Psoas muscle (tissue), 8 donors: Measurements from ENCODE around the gene SELENOO. TPM values are rescaled to one million over a fixed set of nuclear protein-coding genes. Genes with fewer than 3 reads are reported as not detected.

ENCODE experiments used
- ATAC-seq, 4 donors: fragments of 200-7000 bp; cut with Tn5 transposase; one replicate each; pipeline ENCODE4 v1.9.1; 2020; ENCODE audit warnings: moderate library complexity in 3 of 4, mild to moderate bottlenecking in 2 of 4
- DNase-seq, 2 donors: peaks; one replicate each; pipeline ENCODE4 v3.0.0-alpha.2; 2020
- H3K27ac ChIP-seq: fragments of 200-600 bp; one replicate; pipeline ENCODE4 v1.8.0; 2022
- H3K27me3 ChIP-seq, 3 donors: fragments of 200-600 bp in 1 of 3; one replicate each; pipeline versions ENCODE4 v1.6.1 to v1.8.0; 2013 to 2022; ENCODE audit warnings: low read length in 2 of 3, mild to moderate bottlenecking in 2 of 3, moderate library complexity in 1 of 3; ENCODE audit not compliant: insufficient read depth in 3 of 3
- H3K36me3 ChIP-seq, 2 donors: fragments of 200-600 bp in 1 of 2; one replicate each; pipeline versions ENCODE4 v1.6.1 to v1.8.0; 2013 to 2022; ENCODE audit warnings: low read depth in 1 of 2, mild to moderate bottlenecking in 1 of 2, moderate library complexity in 1 of 2; ENCODE audit not compliant: insufficient read depth in 1 of 2
- H3K4me1 ChIP-seq: fragments of 200-600 bp; one replicate; pipeline ENCODE4 v1.8.0; 2022
- H3K4me3 ChIP-seq: fragments of 200-600 bp; one replicate; pipeline ENCODE4 v1.8.0; 2022; ENCODE audit warnings: mild to moderate bottlenecking
- H3K9me3 ChIP-seq: fragments of 200-600 bp; one replicate; pipeline ENCODE4 v1.8.0; 2022
- CTCF ChIP-seq: fragments of 200-600 bp; IDR thresholded peaks from one replicate; pipeline ENCODE4 v1.8.0; 2022; ENCODE audit warnings: antibody characterized with exemption
- WGBS, 3 donors: extraction: QIAGEN DNeasy Blood & Tissue Kit; methylation state at CpG; one replicate each; pipeline versions ENCODE4 v1.1.6 to v1.1.7; 2013; 5-methylcytosine and 5-hydroxymethylcytosine counted together
- intact Hi-C, 2 donors: fragments of 100-400 bp; cut with DNase I; formaldehyde crosslinking; loops; one replicate each; pipeline versions ENCODE4 v1.11.0 to v1.14.2; 2022
- polyA plus RNA-seq, 3 donors: library from polyadenylated mRNA; stranded (reverse); fragments of 200-250 nt; gene quantifications; one replicate each; pipeline ENCODE4 v1.2.3, GENCODE V29; 2013
- total RNA-seq, 4 donors: library from RNA; stranded (reverse); fragmentation: NEBNext Ultra II Directional in 2 of 4; extraction: Animal tissue kit (Norgen Biotek cat#: 25700) in 2 of 4; gene quantifications; one replicate each; pipeline versions ENCODE4 v1.2.1 to v1.2.4, GENCODE V29; 2021 to 2023
- donor health status: healthy with polysubstance abuse.
- donor health status: DM: no; HTN: no; CAD: no; lungs with moderate emphysema.
- donor health status: Bipolar disorder and iron deficiency.
- donor health status: healthy.
- donor health status: DM: yes; HTN: yes; CAD: no.
- donor health status: DM: no; HTN: no; CAD: no.
- donor health status: DM: no; HTN: no; CAD: no.
- donor health status: DM: yes; HTN: yes; CAD: no.

SELENOO gene
- total and polyA plus RNA-seq, 7 donors: 10.0 to 26.6 (median 20.0) TPM

DNA sequence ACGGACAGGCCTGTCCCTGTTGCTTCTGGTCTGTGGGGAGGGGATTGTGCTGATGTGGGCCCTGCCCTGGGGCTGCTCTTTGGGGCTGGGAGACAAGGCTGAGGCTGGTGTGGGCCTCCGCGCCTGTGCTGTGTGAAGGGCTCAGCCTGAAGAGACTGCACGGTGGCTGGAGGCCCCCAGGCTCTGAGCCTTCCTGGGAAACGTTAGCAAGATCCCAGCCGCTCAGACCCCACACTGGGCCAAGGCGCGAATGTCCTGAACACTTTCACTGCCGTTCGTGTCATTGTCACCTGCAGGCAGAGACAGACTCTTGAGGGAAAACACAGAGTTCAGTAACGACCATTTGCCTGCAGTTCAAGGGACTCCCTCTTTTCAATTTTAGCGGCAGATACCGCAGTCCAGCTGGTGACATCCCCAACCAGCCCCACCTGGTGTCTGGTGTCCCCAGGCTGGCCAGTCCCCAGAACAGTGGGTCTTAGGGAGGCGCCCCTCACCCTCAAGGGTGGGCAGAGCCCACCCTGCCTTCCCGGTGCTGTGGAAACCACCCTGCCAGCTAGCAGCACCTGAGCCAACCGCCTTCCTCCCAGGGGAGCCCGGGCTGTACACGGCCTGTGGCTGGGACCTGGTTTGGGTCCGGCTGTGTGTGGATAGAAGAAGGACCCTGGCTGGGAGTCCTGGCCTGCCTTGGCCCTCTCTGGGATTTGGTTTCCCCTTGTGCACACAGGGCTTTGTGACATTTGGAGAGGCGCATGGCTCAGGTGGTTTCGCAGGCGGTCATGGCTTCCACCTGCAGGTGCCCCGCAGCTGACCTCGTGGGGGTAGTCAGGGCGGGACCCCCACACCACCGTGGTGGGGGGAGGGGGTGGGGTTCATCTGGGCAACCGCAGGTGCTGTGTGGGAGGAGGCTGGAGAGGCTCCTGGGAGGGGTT lies 24.6 kb upstream of the SELENOO start:
- Histone ChIP-seq H3K36me3 (no peaks in the 10 kb centered on the region), H3K4me3 (no peak overlapping the region), H3K4me1 (no peaks in the 10 kb centered on the region), H3K9me3 (no peaks in the 10 kb centered on the region), H3K27ac (no peak overlapping the region), H3K27me3 (peaks cover 0 to 80% (median 8%) of the 10 kb centered on the region in 3 donors)
- peak in 1 of 2 donors; percentile 45 for DNase-seq
- 66 to 70% (median 68%) methylated on average over 27 of the region's 27 CpGs for WGBS, 3 donors
- intact Hi-C loops: loop anchor here in 1 of 2 donors (5.0 kb wide), 1 partner anchor 1149 kb away; no protein-coding TSS in a partner anchor
- no peak for TF ChIP-seq CTCF
- no peak for ATAC-seq

DNA sequence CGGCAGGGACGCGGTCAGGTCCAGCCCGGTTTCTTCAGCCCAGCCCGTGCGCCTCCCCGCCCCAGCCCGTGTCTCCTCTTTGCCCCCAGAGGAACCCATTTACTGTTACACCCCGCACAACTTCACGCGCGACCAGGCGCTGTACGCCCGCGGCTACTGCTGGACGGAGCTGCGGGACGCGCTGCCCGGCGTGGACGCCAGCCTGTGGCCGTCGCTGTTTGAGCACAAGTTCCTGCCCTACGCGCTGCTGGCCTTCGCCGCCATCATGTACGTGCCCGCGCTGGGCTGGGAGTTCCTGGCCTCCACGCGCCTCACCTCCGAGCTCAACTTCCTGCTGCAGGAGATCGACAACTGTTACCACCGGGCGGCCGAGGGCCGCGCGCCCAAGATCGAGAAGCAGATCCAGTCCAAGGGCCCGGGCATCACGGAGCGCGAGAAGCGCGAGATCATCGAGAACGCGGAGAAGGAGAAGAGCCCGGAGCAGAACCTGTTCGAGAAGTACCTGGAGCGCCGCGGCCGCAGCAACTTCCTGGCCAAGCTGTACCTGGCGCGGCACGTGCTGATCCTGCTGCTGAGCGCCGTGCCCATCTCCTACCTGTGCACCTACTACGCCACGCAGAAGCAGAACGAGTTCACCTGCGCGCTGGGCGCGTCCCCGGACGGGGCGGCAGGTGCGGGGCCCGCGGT lies 23.8 kb upstream of the SELENOO start:
- intact Hi-C loops: loop anchor here in 1 of 2 donors (5.0 kb wide), 1 partner anchor 1150 kb away; no protein-coding TSS in a partner anchor
- Histone ChIP-seq H3K4me3 (no peak overlapping the region), H3K9me3 (no peaks in the 10 kb centered on the region), H3K27ac (no peak overlapping the region), H3K27me3 (peaks cover 0 to 72% (median 8%) of the 10 kb centered on the region in 3 donors), H3K4me1 (no peaks in the 10 kb centered on the region), H3K36me3 (no peaks in the 10 kb centered on the region)
- WGBS, 3 donors: 94 to 95% (median 94%) methylated on average over 68 to 76 of the region's 76 CpGs
- DNase-seq (peak in 1 of 2 donors; percentile 45), ATAC-seq (no peak)
- no peak for TF ChIP-seq CTCF

DNA sequence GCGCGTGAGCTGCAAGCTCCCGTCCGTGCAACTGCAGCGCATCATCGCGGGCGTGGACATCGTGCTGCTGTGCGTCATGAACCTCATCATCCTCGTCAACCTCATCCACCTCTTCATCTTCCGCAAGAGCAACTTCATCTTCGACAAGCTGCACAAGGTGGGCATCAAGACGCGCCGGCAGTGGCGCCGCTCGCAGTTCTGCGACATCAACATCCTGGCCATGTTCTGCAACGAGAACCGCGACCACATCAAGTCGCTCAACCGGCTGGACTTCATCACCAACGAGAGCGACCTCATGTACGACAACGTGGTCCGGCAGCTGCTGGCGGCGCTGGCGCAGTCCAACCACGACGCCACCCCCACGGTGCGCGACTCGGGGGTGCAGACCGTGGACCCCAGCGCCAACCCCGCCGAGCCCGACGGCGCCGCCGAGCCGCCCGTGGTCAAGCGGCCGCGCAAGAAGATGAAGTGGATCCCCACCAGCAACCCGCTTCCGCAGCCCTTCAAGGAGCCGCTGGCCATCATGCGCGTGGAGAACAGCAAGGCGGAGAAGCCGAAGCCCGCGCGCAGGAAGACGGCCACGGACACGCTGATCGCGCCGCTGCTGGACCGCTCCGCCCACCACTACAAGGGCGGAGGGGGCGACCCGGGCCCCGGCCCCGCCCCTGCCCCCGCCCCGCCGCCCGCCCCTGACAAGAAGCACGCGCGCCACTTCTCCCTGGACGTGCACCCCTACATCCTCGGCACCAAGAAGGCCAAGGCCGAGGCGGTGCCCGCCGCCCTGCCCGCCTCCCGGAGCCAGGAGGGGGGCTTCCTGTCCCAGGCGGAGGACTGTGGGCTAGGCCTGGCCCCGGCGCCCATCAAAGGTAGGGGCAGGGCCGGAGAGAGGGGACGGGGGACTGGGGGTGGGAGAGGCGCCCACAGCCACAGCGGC lies 23.0 kb upstream of the SELENOO start:
- intact Hi-C loops: loop anchor here in 1 of 2 donors (5.0 kb wide), 1 partner anchor 1151 kb away; no protein-coding TSS in a partner anchor
- ATAC-seq: no peak
- Histone ChIP-seq H3K4me1 (no peaks in the 10 kb centered on the region), H3K36me3 (no peaks in the 10 kb centered on the region), H3K27ac (no peak overlapping the region), H3K4me3 (no peak overlapping the region), H3K9me3 (no peaks in the 10 kb centered on the region), H3K27me3 (peaks cover 0 to 70% (median 8%) of the 10 kb centered on the region in 3 donors)
- peak in 1 of 2 donors; percentile 48 for DNase-seq
- 44 to 70% (median 70%) methylated on average over 77 to 98 of the region's 98 CpGs for WGBS, 3 donors
- TF ChIP-seq CTCF: no peak

DNA sequence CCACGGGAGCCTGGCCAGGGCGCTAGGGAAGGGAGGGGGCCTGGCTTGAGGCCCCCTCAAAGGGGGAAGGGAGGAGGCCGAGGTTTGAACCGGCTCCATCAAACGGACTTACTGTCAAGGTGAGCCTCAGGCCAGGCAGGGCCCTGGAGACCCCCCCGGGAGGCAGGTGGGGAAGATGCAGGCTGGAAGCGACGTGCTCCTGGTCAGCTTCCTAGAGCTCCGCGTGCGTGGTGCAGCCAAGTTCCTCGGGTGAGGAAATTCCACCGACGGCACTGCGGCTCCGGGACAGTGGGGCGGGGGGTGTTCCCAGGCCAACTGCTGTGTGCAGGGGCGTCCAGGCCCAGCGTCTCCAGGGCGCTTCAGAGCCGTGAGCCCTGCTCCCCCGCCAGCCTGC lies 22.3 kb upstream of the SELENOO start:
- intact Hi-C loops: loop anchor here in 1 of 2 donors (5.0 kb wide), 1 partner anchor 1151 kb away; no protein-coding TSS in a partner anchor
- Histone ChIP-seq H3K27me3 (peaks cover 0 to 66% (median 8%) of the 10 kb centered on the region in 3 donors), H3K36me3 (no peaks in the 10 kb centered on the region), H3K4me3 (no peak overlapping the region), H3K4me1 (no peaks in the 10 kb centered on the region), H3K27ac (no peak overlapping the region), H3K9me3 (no peaks in the 10 kb centered on the region)
- WGBS, 3 donors: 25 to 42% (median 30%) methylated on average over 20 to 22 of the region's 22 CpGs
- peak in 1 of 2 donors; percentile 45 for DNase-seq
- no peak for TF ChIP-seq CTCF
- ATAC-seq: no peak
